Memory B cell (primary cell): ENCODE data around the gene DSCAM.
"Not testable (repeated sequence)": the region's sequence is repeated elsewhere in the genome, so short reads cannot be mapped to it uniquely, and the experiment has no call there.

ENCODE experiments used
- ATAC-seq: fragments of 150-1000 bp; cut with Tn5 transposase; 2 replicates; pipeline ENCODE4 v1.10.0; 2021; ENCODE audit warnings: low read depth, mild to moderate bottlenecking, moderate library complexity
- DNase-seq, 2 donors: peaks; one replicate each; pipeline ENCODE4 v3.0.0; 2022; ENCODE audit warnings: low spot score in 2 of 2
- H3K27ac Mint-ChIP-seq: one replicate; pipeline ENCODE4 v1.8.0; 2022; ENCODE audit warnings: mild to moderate bottlenecking, moderate library complexity, mixed read lengths
- H3K27me3 Mint-ChIP-seq: one replicate; pipeline ENCODE4 v1.8.0; 2022; ENCODE audit warnings: mixed read lengths
- H3K36me3 Mint-ChIP-seq: one replicate; pipeline ENCODE4 v1.8.0; 2022; ENCODE audit warnings: mild to moderate bottlenecking, mixed read lengths
- H3K4me1 Mint-ChIP-seq: one replicate; pipeline ENCODE4 v1.8.0; 2022; ENCODE audit warnings: mixed read lengths
- H3K4me3 Mint-ChIP-seq: one replicate; pipeline ENCODE4 v1.8.0; 2022; ENCODE audit warnings: mild to moderate bottlenecking, moderate library complexity, mixed read lengths
- H3K9me3 Mint-ChIP-seq: one replicate; pipeline ENCODE4 v1.8.0; 2022; ENCODE audit warnings: mixed read lengths

Gene DSCAM

GRCh38 chr21:40445349-40445921, 401.5 kb downstream of the DSCAM start:
- Mint-ChIP-seq H3K36me3 (no peaks in the 10 kb centered on the region), H3K4me3 (no peak overlapping the region), H3K9me3 (peaks cover 3% of the 10 kb centered on the region), H3K4me1 (no peaks in the 10 kb centered on the region), H3K27me3 (no peaks in the 10 kb centered on the region), H3K27ac (no peak overlapping the region)
- ATAC-seq: no peak
- no peak for DNase-seq

- H3K4me3 Mint-ChIP-seq, ATAC-seq, H3K36me3 Mint-ChIP-seq, DNase-seq, H3K27ac Mint-ChIP-seq, H3K27me3 Mint-ChIP-seq, H3K4me1 Mint-ChIP-seq, H3K9me3 Mint-ChIP-seq: not testable (repeated sequence)
Observed at GRCh38 chr21:40439581-40439980, 407.4 kb downstream of the DSCAM start.

GRCh38 chr21:40438616-40439015, 408.3 kb downstream of the DSCAM start:
- DNase-seq (no peak), ATAC-seq (no peak)
- Mint-ChIP-seq H3K4me1 (no peaks in the 10 kb centered on the region), H3K27me3 (no peaks in the 10 kb centered on the region), H3K36me3 (no peaks in the 10 kb centered on the region), H3K27ac (no peak overlapping the region), H3K4me3 (no peak overlapping the region), H3K9me3 (no peaks in the 10 kb centered on the region)

GRCh38 chr21:40436261-40436660, 410.7 kb downstream of the DSCAM start:
- Mint-ChIP-seq H3K9me3 (peaks cover under 1% of the 10 kb centered on the region), H3K27me3 (peaks cover under 1% of the 10 kb centered on the region), H3K36me3 (no peaks in the 10 kb centered on the region), H3K4me1 (no peaks in the 10 kb centered on the region), H3K4me3 (no peak overlapping the region), H3K27ac (no peak overlapping the region)
- no peak for DNase-seq
- no peak for ATAC-seq

DNA sequence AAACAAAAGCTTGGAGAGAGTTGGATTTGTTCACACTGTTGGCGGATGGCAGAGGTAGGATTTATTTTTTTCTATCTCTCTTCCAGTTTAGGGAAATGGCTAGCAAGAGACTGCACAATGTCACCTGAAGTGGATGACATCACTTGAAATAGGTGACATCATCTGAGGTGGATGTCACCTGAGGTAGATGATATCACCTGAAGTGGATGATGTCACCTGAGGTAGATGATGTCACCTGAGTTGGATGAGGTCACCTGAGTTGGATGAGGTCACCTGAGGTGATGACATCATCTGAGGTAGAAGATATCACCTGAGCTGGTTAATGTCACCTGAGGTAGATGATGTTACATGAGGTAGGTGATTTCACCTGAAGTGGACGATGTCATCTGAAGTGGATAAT, 413.4 kb downstream of the DSCAM start:
- H3K27ac Mint-ChIP-seq: no peak overlapping the region

GRCh38 chr21:40425981-40426380, 421.0 kb downstream of the DSCAM start:
- Mint-ChIP-seq H3K36me3 (no peaks in the 10 kb centered on the region), H3K27me3 (no peaks in the 10 kb centered on the region), H3K27ac (no peak overlapping the region), H3K9me3 (peaks cover 2% of the 10 kb centered on the region), H3K4me1 (no peaks in the 10 kb centered on the region), H3K4me3 (no peak overlapping the region)
- ATAC-seq (no peak), DNase-seq (no peak)

More for the DNA sequence above, 413.4 kb downstream of the DSCAM start:
- Mint-ChIP-seq H3K9me3 (peaks cover 2% of the 10 kb centered on the region), H3K4me1 (no peaks in the 10 kb centered on the region), H3K27me3 (peaks cover 2% of the 10 kb centered on the region), H3K36me3 (no peaks in the 10 kb centered on the region), H3K4me3 (no peak overlapping the region)
- ATAC-seq (no peak), DNase-seq (no peak)

GRCh38 chr21:40422896-40423635, 423.9 kb downstream of the DSCAM start:
- ATAC-seq (no peak), DNase-seq (no peak)
- Mint-ChIP-seq H3K27me3 (no peaks in the 10 kb centered on the region), H3K36me3 (no peaks in the 10 kb centered on the region), H3K4me3 (no peak overlapping the region), H3K4me1 (no peaks in the 10 kb centered on the region), H3K27ac (no peak overlapping the region), H3K9me3 (peaks cover 6% of the 10 kb centered on the region)

- Mint-ChIP-seq H3K4me1 (no peaks in the 10 kb centered on the region), H3K27me3 (no peaks in the 10 kb centered on the region), H3K4me3 (no peak overlapping the region), H3K27ac (no peak overlapping the region), H3K9me3 (peaks cover 6% of the 10 kb centered on the region), H3K36me3 (no peaks in the 10 kb centered on the region)
- ATAC-seq: no peak
- DNase-seq: no peak
Observed at GRCh38 chr21:40421121-40421520, 425.8 kb downstream of the DSCAM start.

DNA sequence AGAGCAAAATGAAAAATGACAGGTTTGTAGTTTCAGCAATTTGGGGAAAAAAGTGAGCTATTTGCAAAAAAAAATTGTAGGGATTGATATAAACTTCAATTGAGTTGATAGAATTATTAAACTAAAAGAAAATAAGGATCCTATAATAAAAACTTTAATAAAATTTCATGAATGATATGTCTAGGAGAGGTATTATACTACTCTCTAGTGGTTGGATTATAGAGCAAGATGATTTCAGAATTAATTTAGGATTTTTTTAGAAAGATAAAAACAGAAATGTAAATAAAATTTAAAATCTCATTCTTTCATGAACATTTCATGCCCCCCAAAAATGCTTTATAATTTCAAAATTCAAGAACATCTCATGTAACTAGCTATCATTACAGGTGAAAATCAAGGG, 430.4 kb downstream of the DSCAM start:
- no peaks in the 10 kb centered on the region for H3K4me1 Mint-ChIP-seq
- no peaks in the 10 kb centered on the region for H3K36me3 Mint-ChIP-seq
- ATAC-seq (no peak), DNase-seq (no peak)
- no peak overlapping the region for H3K27ac Mint-ChIP-seq
- H3K4me3 Mint-ChIP-seq: no peak overlapping the region
- H3K27me3 Mint-ChIP-seq: no peaks in the 10 kb centered on the region
- peaks cover 6% of the 10 kb centered on the region for H3K9me3 Mint-ChIP-seq

DNA sequence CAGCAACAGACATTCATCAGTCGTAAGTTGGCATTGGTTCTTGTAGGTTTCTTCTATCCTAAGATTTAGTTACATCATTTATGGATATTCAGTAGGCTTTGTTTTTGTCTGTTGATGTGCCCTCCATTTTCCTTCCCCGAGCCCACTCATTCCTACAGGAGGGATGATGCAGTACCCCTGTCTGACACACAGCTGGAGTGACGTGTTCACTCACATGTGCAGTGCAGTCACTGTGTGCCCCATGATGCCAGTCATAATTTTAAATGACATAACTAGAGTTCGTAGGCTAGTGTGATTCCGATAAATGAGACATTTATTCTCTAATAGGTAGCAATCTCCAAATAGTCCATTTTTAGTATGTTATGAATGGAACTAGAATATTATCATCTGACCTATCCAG, 438.4 kb downstream of the DSCAM start:
- DNase-seq (no peak), ATAC-seq (no peak)
- H3K27me3 Mint-ChIP-seq: no peaks in the 10 kb centered on the region
- H3K4me1 Mint-ChIP-seq: no peaks in the 10 kb centered on the region
- peaks cover 2% of the 10 kb centered on the region for H3K9me3 Mint-ChIP-seq
- H3K27ac Mint-ChIP-seq: no peak overlapping the region
- no peaks in the 10 kb centered on the region for H3K36me3 Mint-ChIP-seq
- no peak overlapping the region for H3K4me3 Mint-ChIP-seq

DNA sequence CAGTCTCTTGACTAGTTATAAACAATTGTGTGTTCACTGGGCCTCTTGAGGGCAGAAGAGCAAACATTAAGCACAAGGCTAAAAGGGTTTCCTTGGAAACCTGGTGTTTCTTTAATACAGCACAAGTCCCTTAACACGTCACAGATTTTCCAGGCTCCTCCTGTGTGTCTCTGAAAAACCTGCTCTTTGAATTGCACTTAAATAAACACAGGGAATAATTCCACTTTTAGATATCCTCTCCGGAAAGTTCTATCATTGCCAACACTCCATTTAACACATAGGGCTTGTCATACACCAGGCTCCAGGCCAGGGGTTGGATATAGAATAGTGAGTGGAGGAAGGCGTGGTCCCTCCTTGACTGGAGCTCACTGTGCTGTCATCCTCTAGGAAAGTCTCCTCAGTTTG, 442.6 kb downstream of the DSCAM start:
- ATAC-seq: no peak

DNA sequence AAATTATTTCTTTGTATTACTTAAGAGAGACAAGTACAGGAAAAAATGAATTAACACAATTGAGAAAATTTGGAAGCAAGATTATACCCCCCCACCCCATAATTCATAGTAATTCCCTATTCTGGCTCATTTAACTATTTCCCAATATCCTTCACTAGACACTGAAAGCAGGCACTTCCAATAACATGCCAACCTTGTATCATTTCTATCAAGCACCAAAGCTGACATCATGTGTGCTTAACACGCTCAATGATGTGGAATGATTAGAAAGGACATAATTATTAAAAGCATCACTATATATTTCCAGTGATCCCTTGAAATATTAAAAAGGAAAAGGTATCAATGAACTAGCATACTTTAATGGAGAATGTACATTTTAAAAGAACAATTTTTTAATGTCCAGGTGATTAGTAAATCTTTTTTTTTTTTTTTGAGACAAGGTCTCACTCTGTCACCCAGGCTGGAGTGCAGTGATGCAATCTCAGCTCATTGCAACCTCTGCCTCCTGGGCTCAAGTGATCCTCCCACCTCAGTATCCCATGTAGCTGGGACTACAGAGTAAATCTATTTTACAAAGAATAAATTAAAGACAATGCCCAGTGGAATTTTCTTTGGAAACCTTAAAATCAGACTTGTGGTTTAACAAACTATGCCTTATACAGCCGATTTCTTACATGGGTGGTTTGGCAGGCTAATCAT, 443.9 kb downstream of the DSCAM start:
- H3K9me3 Mint-ChIP-seq: peaks cover 3% of the 10 kb centered on the region
- no peaks in the 10 kb centered on the region for H3K36me3 Mint-ChIP-seq
- ATAC-seq (no peak), DNase-seq (no peak)
- no peak overlapping the region for H3K27ac Mint-ChIP-seq
- H3K4me3 Mint-ChIP-seq: no peak overlapping the region
- no peaks in the 10 kb centered on the region for H3K4me1 Mint-ChIP-seq
- H3K27me3 Mint-ChIP-seq: no peaks in the 10 kb centered on the region

More for the DNA sequence above, 442.6 kb downstream of the DSCAM start:
- DNase-seq: no peak
- Mint-ChIP-seq H3K36me3 (no peaks in the 10 kb centered on the region), H3K27ac (no peak overlapping the region), H3K4me1 (no peaks in the 10 kb centered on the region), H3K27me3 (no peaks in the 10 kb centered on the region), H3K9me3 (peaks cover 1% of the 10 kb centered on the region), H3K4me3 (no peak overlapping the region)

DNA sequence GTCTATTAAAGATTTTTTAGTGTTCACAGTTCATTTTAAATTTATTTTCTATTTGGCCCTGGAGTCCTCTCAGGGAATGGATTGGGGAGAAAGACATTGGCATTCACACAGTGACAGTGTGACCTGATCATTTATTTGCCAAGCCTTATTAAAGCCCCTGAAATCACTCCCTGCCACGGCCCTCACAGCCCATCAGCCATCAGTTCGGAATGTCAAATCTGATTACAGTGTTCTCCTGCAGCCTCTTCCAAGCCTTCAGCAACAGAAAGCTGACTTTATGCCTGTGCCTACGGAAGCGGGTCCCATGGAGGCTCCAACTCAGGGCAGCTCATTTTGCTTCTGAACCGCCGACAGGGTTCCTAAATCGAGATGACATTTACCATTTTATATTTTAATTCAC, 451.2 kb downstream of the DSCAM start:
- Mint-ChIP-seq H3K4me1 (no peaks in the 10 kb centered on the region), H3K36me3 (no peaks in the 10 kb centered on the region), H3K27ac (no peak overlapping the region), H3K9me3 (peaks cover 8% of the 10 kb centered on the region), H3K27me3 (no peaks in the 10 kb centered on the region), H3K4me3 (no peak overlapping the region)
- no peak for ATAC-seq
- no peak for DNase-seq

DNA sequence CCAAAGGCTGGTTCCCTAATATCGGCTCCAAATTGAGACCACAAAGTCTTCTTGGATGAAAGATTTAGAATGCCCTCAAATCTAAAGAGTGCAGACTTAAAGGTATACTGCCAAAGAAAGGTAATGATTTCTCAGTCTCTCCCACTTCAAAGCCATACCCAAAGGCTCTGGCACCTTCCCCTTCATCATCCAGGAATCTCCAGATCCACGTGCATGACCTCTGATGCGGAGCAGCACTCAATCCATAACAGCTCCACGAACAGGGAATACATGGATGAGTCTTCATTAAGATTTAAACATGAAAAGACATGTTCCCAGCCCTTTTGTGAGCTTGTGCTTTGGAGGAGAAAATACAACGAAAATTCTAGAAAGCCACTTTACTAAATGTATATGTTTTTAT, 453.9 kb downstream of the DSCAM start:
- Mint-ChIP-seq H3K4me1 (no peaks in the 10 kb centered on the region), H3K4me3 (no peak overlapping the region), H3K27ac (no peak overlapping the region), H3K36me3 (no peaks in the 10 kb centered on the region), H3K9me3 (peaks cover 6% of the 10 kb centered on the region), H3K27me3 (peaks cover 3% of the 10 kb centered on the region)
- ATAC-seq: no peak
- no peak for DNase-seq
